ENCODE results near the gene KATNB1. TPM values are rescaled to one million over a fixed set of nuclear protein-coding genes. Genes with fewer than 3 reads are reported as not detected.

KATNB1 gene
- polyA plus RNA-seq, 1 of the 3 experiments (the other 2 are of a cell fraction): 43.7 TPM

GRCh38 chr16:57765160-57765728 lies 29.7 kb downstream of the KATNB1 start:
- H3K27me3 ChIP-seq (ENCODE audit: insufficient read depth): no peaks in the 10 kb centered on the region
- peaks cover 20 to 28% of the 10 kb centered on the region in 2 experiments for H3K36me3 ChIP-seq (replicated peaks in 1 of 2; ENCODE audit: control insufficient read depth in 1 of 2, insufficient read depth in 2 of 2, low read length in 1 of 2)
- H2AFZ ChIP-seq (ENCODE audit: low read depth): no peak overlapping the region
- H3F3A ChIP-seq (replicated peaks; ENCODE audit: insufficient read depth): peaks cover 16% of the 10 kb centered on the region
- no peaks in the 10 kb centered on the region for H4K20me1 ChIP-seq (ENCODE audit: insufficient read depth)
- no peak overlapping the region for H3K9ac ChIP-seq
- no peaks in the 10 kb centered on the region for H3K9me3 ChIP-seq
- H3K4me1 ChIP-seq (ENCODE audit: control insufficient read depth in 1 of 2, insufficient read depth in 2 of 2, low read depth in 1 of 2, low read length in 1 of 2): peaks cover 4 to 16% of the 10 kb centered on the region in 2 experiments; a peak in 3 of 4 replicates
- no peaks in the 10 kb centered on the region for H3K79me2 ChIP-seq (ENCODE audit: insufficient read depth)
- no peak for DNase-seq
- no peak overlapping the region for H3K4me2 ChIP-seq
- H3K4me3 ChIP-seq (ENCODE audit: low read depth in 2 of 2, low read length in 1 of 2): no peak overlapping the region
- WGBS (ENCODE audit: low lambda C conversion rate): 93% methylated on average over 17 of the region's 17 CpGs
- H3K27ac ChIP-seq (ENCODE audit: low read depth in 2 of 2, low read length in 1 of 2): no peak overlapping the region; a peak in 1 of 4 replicates
- TF ChIP-seq CTCF (IDR thresholded peaks at IDR 0.05) (no peak), MEF2A (IDR thresholded peaks at IDR 0.05; ENCODE audit: borderline replicate concordance, low read depth) (no peak), ELF1 (IDR thresholded peaks at IDR 0.05) (no peak), ZBTB33 (IDR thresholded peaks at IDR 0.05; ENCODE audit: borderline replicate concordance, low read depth) (no peak), MXI1 (IDR thresholded peaks at IDR 0.05; ENCODE audit: low read depth, low read length) (no peak), SMC3 (IDR thresholded peaks at IDR 0.05; ENCODE audit: low read depth, low read length) (no peak), YY1 (IDR thresholded peaks at IDR 0.05; ENCODE audit: low read depth) (no peak), GATA2 (CRISPR knock-in tag; IDR thresholded peaks at IDR 0.05) (no peak), GABPA (IDR thresholded peaks at IDR 0.05; ENCODE audit: low read depth) (no peak)
- CTCF ChIA-PET: interaction anchor here (1.0 to 2.5 kb wide), 5 partner anchors 8 to 189 kb away, joined by 3 to 11 read pairs (median 6); no protein-coding TSS in a partner anchor
- POLR2A ChIA-PET: no interaction called here
- no peaks in the 10 kb centered on the region for H3K9me2 ChIP-seq

- Histone ChIP-seq H3K9me3 (no peaks in the 10 kb centered on the region), H3K4me1 (ENCODE audit: control insufficient read depth in 1 of 2, insufficient read depth in 2 of 2, low read depth in 1 of 2, low read length in 1 of 2) (peaks cover 4 to 16% of the 10 kb centered on the region in 2 experiments; a peak in 3 of 4 replicates), H3K27ac (ENCODE audit: low read depth in 2 of 2, low read length in 1 of 2) (no peak overlapping the region), H2AFZ (ENCODE audit: low read depth) (no peak overlapping the region), H3K4me2 (no peak overlapping the region), H3K36me3 (replicated peaks in 1 of 2; ENCODE audit: control insufficient read depth in 1 of 2, insufficient read depth in 2 of 2, low read length in 1 of 2) (peaks cover 20 to 27% of the 10 kb centered on the region in 2 experiments), H3K9ac (no peak overlapping the region), H3K4me3 (ENCODE audit: low read depth in 2 of 2, low read length in 1 of 2) (no peak overlapping the region), H4K20me1 (ENCODE audit: insufficient read depth) (no peaks in the 10 kb centered on the region), H3K9me2 (no peaks in the 10 kb centered on the region), H3F3A (replicated peaks; ENCODE audit: insufficient read depth) (peaks cover 16% of the 10 kb centered on the region), H3K79me2 (ENCODE audit: insufficient read depth) (no peaks in the 10 kb centered on the region), H3K27me3 (ENCODE audit: insufficient read depth) (no peaks in the 10 kb centered on the region)
- POLR2A ChIA-PET: no interaction called here
- DNase-seq: no peak
- 95% methylated on average over 4 of the region's 15 CpGs for WGBS (ENCODE audit: low lambda C conversion rate)
- TF ChIP-seq POLR2AphosphoS5 (IDR thresholded peaks at IDR 0.05; ENCODE audit: low read depth, low read length) (no peak), SIN3A (IDR thresholded peaks at IDR 0.05; ENCODE audit: borderline replicate concordance, low read depth, low read length) (no peak), FOSL2 (IDR thresholded peaks at IDR 0.05; ENCODE audit: borderline replicate concordance, low read depth) (no peak), RXRA (IDR thresholded peaks at IDR 0.05; ENCODE audit: borderline replicate concordance, low read depth) (no peak), REST (IDR thresholded peaks at IDR 0.05; ENCODE audit: low read depth, low read length) (no peak)
- CTCF ChIA-PET: interaction anchor here (0.7 to 2.5 kb wide), 5 partner anchors 9 to 233 kb away, joined by 3 to 11 read pairs (median 3); partner anchors contain the start of gene ZNF319
These were observed 31.3 kb downstream of the KATNB1 start for GRCh38 chr16:57766714-57767348.
